ENCODE measurements around the gene KHK.
A peak's percentile ranks its signal among the peaks of the same experiment; 100 is the strongest.

KHK gene

DNA sequence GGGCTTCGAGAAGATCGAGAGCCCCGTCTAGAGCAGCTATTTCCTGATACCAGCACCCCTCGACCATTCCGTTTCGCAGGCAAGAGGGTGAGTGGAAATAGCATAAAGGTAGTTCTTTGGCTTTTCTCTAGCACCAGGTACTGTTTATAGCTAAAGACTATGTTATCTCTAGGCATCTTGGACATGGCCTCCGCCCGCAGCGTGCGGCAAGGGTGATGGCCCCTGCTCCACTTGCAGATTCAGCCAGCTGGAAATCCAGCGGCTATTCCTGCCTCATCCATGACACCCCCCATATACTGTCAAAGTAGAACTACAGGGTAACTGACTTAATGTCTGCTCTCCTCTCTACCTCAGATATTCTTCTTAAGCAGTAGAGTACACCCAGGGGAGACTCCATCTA is 31.9 kb upstream of the KHK start:
- TF ChIP-seq, protein P1, sequence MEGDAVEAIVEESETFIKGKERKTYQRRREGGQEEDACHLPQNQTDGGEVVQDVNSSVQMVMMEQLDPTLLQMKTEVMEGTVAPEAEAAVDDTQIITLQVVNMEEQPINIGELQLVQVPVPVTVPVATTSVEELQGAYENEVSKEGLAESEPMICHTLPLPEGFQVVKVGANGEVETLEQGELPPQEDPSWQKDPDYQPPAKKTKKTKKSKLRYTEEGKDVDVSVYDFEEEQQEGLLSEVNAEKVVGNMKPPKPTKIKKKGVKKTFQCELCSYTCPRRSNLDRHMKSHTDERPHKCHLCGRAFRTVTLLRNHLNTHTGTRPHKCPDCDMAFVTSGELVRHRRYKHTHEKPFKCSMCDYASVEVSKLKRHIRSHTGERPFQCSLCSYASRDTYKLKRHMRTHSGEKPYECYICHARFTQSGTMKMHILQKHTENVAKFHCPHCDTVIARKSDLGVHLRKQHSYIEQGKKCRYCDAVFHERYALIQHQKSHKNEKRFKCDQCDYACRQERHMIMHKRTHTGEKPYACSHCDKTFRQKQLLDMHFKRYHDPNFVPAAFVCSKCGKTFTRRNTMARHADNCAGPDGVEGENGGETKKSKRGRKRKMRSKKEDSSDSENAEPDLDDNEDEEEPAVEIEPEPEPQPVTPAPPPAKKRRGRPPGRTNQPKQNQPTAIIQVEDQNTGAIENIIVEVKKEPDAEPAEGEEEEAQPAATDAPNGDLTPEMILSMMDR (IDR thresholded peaks at IDR 0.05; ENCODE audit: low read depth, low read length) = no peak
- Histone ChIP-seq H3K27me3 (no peaks in the 10 kb centered on the region), H3K36me3 (peaks cover 28% of the 10 kb centered on the region), H3K4me1 (peaks cover 4% of the 10 kb centered on the region), H3K4me3 (ENCODE audit: low read depth, low read length) (no peak overlapping the region), H3K9me3 (no peaks in the 10 kb centered on the region)
- no peak for DNase-seq

DNA sequence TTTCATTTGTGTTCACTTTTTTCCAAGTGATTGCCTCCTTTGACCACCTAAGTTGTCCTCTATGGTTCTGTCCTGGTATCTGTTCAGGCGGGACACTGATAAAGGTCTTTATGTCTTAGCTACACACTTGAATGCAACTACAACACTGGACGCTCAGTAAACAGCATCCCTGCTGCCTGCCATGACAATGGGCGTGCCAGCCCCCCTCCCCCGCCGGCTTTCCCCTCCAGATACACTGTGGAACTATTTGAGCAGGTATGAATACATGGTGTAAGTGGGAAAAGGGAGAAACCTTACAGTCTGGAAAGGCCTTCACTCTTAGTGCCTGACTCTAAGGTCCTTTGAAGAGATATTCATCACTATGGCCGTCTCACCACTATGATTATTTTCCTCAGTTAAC is 29.4 kb upstream of the KHK start:
- no peak for DNase-seq
- H3K4me1 ChIP-seq = peaks cover 4% of the 10 kb centered on the region
- no peaks in the 10 kb centered on the region for H3K9me3 ChIP-seq
- H3K27me3 ChIP-seq = no peaks in the 10 kb centered on the region
- peaks cover 28% of the 10 kb centered on the region for H3K36me3 ChIP-seq
- TF ChIP-seq, protein P1 (IDR thresholded peaks at IDR 0.05; ENCODE audit: low read depth, low read length) = no peak
- H3K4me3 ChIP-seq (ENCODE audit: low read depth, low read length) = no peak overlapping the region

DNA sequence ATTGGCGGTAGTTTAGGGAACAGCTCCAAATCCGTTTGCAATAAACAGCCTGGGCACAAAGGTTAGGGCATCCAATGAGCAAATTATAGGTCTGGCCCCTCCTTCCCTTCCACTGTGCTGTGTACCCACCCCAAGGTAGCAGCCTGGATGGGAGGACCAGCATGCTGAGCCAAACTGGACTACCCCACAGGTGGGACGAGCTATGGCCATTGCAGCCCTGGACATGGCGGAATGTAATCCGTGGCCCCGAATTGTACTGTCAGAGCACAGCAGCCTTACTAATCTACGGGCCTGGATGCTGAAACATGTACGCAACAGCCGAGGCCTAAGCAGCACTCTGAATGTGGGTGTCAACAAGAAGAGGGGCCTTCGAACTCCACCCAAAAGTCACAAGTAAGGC is 28.4 kb upstream of the KHK start:
- Histone ChIP-seq H3K4me3 (ENCODE audit: low read depth, low read length) (no peak overlapping the region), H3K36me3 (peaks cover 35% of the 10 kb centered on the region), H3K4me1 (peaks cover 7% of the 10 kb centered on the region), H3K27me3 (no peaks in the 10 kb centered on the region), H3K9me3 (no peaks in the 10 kb centered on the region)
- TF ChIP-seq, protein P1 (IDR thresholded peaks at IDR 0.05; ENCODE audit: low read depth, low read length) = no peak
- DNase-seq = no peak

DNA sequence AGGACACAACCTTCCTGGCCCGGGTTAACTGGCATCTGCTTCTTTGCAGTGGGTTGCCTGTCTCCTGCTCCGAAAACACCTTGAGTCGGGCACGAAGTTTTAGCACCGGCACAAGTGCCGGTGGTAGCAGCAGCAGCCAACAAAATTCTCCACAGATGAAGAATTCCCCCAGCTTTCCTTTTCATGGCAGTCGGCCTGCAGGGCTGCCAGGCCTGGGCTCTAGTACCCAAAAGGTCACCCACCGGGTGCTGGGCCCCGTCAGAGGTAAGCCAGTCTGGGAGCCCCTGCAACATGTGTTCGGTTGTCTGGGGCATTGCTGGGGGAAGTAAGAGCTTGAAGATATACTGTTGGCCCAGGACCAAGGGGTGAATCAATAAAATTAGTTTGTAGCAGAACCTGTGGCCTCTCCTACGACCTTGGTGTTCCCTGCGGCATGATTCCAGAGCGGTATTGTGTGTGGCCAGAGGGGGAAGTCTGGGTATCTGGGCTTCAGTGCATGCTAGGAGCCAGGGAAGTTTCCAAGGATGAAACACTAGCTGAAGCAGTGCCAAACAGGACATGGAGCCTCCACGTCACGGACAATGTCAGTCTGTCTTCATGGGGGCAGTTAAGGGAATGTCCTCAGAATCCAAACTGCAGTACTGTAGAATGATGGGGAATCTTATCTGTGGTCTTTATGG is 27.3 kb upstream of the KHK start:
- Histone ChIP-seq H3K36me3 (peaks cover 32% of the 10 kb centered on the region), H3K4me3 (ENCODE audit: low read depth, low read length) (no peak overlapping the region), H3K27me3 (no peaks in the 10 kb centered on the region), H3K9me3 (no peaks in the 10 kb centered on the region), H3K4me1 (peaks cover 13% of the 10 kb centered on the region)
- TF ChIP-seq, protein P1 (IDR thresholded peaks at IDR 0.05; ENCODE audit: low read depth, low read length) = no peak
- peak; percentile 39 for DNase-seq

DNA sequence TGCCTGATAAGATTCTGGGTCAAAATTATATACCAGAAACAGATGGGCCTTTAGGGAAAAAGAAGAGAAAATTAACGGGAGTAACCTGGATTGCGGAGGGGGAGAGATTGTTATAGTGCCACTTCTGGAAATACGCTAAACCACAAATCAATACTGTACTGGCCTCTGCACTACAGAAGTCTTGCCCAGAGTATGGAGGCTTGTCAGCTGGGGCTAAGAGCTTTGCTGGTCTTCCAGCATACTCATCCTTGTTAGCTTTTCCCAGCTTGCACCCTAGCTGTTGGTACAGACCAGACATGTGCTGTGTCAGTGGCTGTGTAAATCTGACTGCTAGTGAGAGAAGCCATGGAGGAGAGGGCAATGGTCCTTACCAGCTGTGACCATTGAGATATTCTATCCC is 26.2 kb upstream of the KHK start:
- no peak overlapping the region for H3K4me3 ChIP-seq (ENCODE audit: low read depth, low read length)
- DNase-seq = no peak
- TF ChIP-seq, protein P1 (IDR thresholded peaks at IDR 0.05; ENCODE audit: low read depth, low read length) = no peak
- H3K4me1 ChIP-seq = peaks cover 13% of the 10 kb centered on the region
- H3K9me3 ChIP-seq = no peaks in the 10 kb centered on the region
- H3K27me3 ChIP-seq = no peaks in the 10 kb centered on the region
- H3K36me3 ChIP-seq = peaks cover 25% of the 10 kb centered on the region

DNA sequence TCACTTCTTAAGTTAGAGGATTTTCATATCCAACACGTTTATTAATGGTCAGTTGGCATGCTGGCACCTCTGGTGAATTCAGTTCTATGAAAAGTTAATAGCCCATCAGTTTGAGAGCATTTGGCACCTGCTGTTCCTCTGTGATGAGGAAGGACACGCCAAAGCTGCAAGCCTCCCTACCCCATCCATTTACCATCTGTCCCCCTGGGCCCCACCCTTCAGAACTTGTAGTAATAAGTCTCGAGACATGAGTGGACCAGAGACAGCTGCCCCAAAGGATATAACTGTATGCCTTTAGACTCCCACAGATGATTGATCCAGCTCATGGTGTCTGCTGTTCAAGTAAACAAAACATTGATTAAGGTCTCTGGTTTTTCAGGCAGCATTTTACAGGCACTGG is 21.4 kb upstream of the KHK start:
- H3K36me3 ChIP-seq = peaks cover 27% of the 10 kb centered on the region
- peaks cover 10% of the 10 kb centered on the region for H3K4me1 ChIP-seq

More for the DNA sequence above, 21.4 kb upstream of the KHK start:
- no peak for DNase-seq
- Histone ChIP-seq H3K4me3 (ENCODE audit: low read depth, low read length) (no peak overlapping the region), H3K27me3 (no peaks in the 10 kb centered on the region), H3K9me3 (no peaks in the 10 kb centered on the region)
- TF ChIP-seq, protein P1 (IDR thresholded peaks at IDR 0.05; ENCODE audit: low read depth, low read length) = no peak

Measured in BE2C (cell line).